Trophoblast cell (in vitro differentiated cells and primary cell): ENCODE results near the gene RPLP2.

Experiments used
- DNase-seq, 2 donors: peaks; one replicate each; pipeline ENCODE4 v3.0.0-alpha.2; 2016
- H2AFZ ChIP-seq: 2 replicates; pipeline ENCODE4 v1.6.1; 2013; ENCODE audit warnings: low read length, moderate library complexity, mild to moderate bottlenecking; ENCODE audit not compliant: insufficient read depth, poor library complexity
- H2AK5ac ChIP-seq: 2 replicates; pipeline ENCODE4 v1.6.1; 2013; ENCODE audit warnings: mild to moderate bottlenecking, low read length
- H2BK120ac ChIP-seq: 2 replicates; pipeline ENCODE4 v1.6.1; 2013; ENCODE audit warnings: low read length, mild to moderate bottlenecking, moderate library complexity; ENCODE audit not compliant: insufficient read depth, poor library complexity
- H2BK12ac ChIP-seq: 2 replicates; pipeline ENCODE4 v1.6.1; 2013; ENCODE audit warnings: mild to moderate bottlenecking, low read length, moderate library complexity
- H2BK5ac ChIP-seq: 2 replicates; pipeline ENCODE4 v1.6.1; 2013; ENCODE audit warnings: low read length, low read depth, moderate library complexity, mild to moderate bottlenecking; ENCODE audit not compliant: poor library complexity
- H3K14ac ChIP-seq: 2 replicates; pipeline ENCODE4 v1.6.1; 2013; ENCODE audit warnings: mild to moderate bottlenecking, low read length
- H3K18ac ChIP-seq: 2 replicates; pipeline ENCODE4 v1.6.1; 2013; ENCODE audit warnings: mild to moderate bottlenecking, low read length
- H3K23ac ChIP-seq: 2 replicates; pipeline ENCODE4 v1.6.1; 2013; ENCODE audit warnings: low read length
- H3K27ac ChIP-seq: 2 replicates; pipeline ENCODE4 v1.5.1; 2013; ENCODE audit warnings: low read depth, mild to moderate bottlenecking, inconsistent platforms, low read length, moderate library complexity
- H3K27me3 ChIP-seq: 2 replicates; pipeline ENCODE4 v1.6.1; 2013; ENCODE audit warnings: inconsistent platforms, mild to moderate bottlenecking, low read length, moderate library complexity; ENCODE audit not compliant: insufficient read depth
- H3K36me3 ChIP-seq, 2 experiments: 1 replicate in 1 of 2; 2 replicates in 1 of 2; pipeline ENCODE4 v1.6.1; 2013; ENCODE audit warnings: low read length in 2 of 2, mild to moderate bottlenecking in 2 of 2, moderate library complexity in 1 of 2; ENCODE audit not compliant: insufficient read depth in 2 of 2, control insufficient read depth in 1 of 2
- H3K4ac ChIP-seq: 2 replicates; pipeline ENCODE4 v1.6.1; 2013; ENCODE audit warnings: low read depth, mild to moderate bottlenecking, low read length, moderate library complexity
- H3K4me1 ChIP-seq, 2 experiments: 1 replicate in 1 of 2; 2 replicates in 1 of 2; pipeline ENCODE4 v1.6.1; 2013; ENCODE audit warnings: low read length in 2 of 2, mild to moderate bottlenecking in 2 of 2, moderate library complexity in 1 of 2; ENCODE audit not compliant: insufficient read depth in 2 of 2, control insufficient read depth in 1 of 2
- H3K4me2 ChIP-seq: 2 replicates; pipeline ENCODE4 v1.6.1; 2013; ENCODE audit warnings: inconsistent platforms, mild to moderate bottlenecking, low read length, moderate library complexity
- H3K4me3 ChIP-seq: 2 replicates; pipeline ENCODE4 v1.5.1; 2013; ENCODE audit warnings: mild to moderate bottlenecking, low read depth, low read length, inconsistent platforms
- H3K79me1 ChIP-seq: one replicate; pipeline ENCODE4 v1.6.1; 2013; ENCODE audit warnings: low read length
- H3K79me2 ChIP-seq: 2 replicates; pipeline ENCODE4 v1.6.1; 2013; ENCODE audit warnings: low read length, mild to moderate bottlenecking; ENCODE audit not compliant: control insufficient read depth, insufficient read depth, poor library complexity
- H3K9ac ChIP-seq: 2 replicates; pipeline ENCODE4 v1.6.1; 2013; ENCODE audit warnings: mild to moderate bottlenecking, low read length
- H3K9me3 ChIP-seq: 2 replicates; pipeline ENCODE4 v1.6.1; 2013; ENCODE audit warnings: low read depth, mild to moderate bottlenecking, control low read depth, inconsistent platforms, low read length; ENCODE audit not compliant: insufficient read depth
- H4K12ac ChIP-seq: 2 replicates; pipeline ENCODE4 v1.6.1; 2013; ENCODE audit warnings: low read depth, mild to moderate bottlenecking, low read length, moderate library complexity
- H4K8ac ChIP-seq: 2 replicates; pipeline ENCODE4 v1.6.1; 2013; ENCODE audit warnings: low read depth, mild to moderate bottlenecking, low read length, moderate library complexity
- H4K91ac ChIP-seq: one replicate; pipeline ENCODE4 v1.6.1; 2013; ENCODE audit warnings: low read depth, mild to moderate bottlenecking, low read length, moderate library complexity
- WGBS: extraction: QIAGEN DNeasy Blood & Tissue Kit; methylation state at CpG from one replicate; pipeline ENCODE4 v1.1.7; 2013; ENCODE audit warnings: missing lambda C conversion rate; ENCODE audit not compliant: insufficient read length, insufficient coverage; ENCODE audit errors: extremely low coverage; 5-methylcytosine and 5-hydroxymethylcytosine counted together

RPLP2 gene

GRCh38 chr11:844693-845644 is 35.2 kb downstream of the RPLP2 start:
- WGBS: no CpG with 5 or more reads among the region's 31 CpGs

GRCh38 chr11:845872-846495 is 36.2 kb downstream of the RPLP2 start:
- H3K18ac ChIP-seq: no peak overlapping the region
- H3K4me1 ChIP-seq: peaks cover 28 to 38% of the 10 kb centered on the region in 2 experiments
- H2BK12ac ChIP-seq: no peak overlapping the region
- H4K91ac ChIP-seq: no peak overlapping the region
- no peak overlapping the region for H4K8ac ChIP-seq
- no peak overlapping the region for H3K14ac ChIP-seq
- peaks cover 10% of the 10 kb centered on the region for H3K79me2 ChIP-seq
- H3K27ac ChIP-seq: no peak overlapping the region
- peaks cover 13% of the 10 kb centered on the region for H3K27me3 ChIP-seq
- H3K4ac ChIP-seq: no peak overlapping the region
- no peak overlapping the region for H3K4me3 ChIP-seq
- H2BK120ac ChIP-seq: no peak overlapping the region
- no peaks in the 10 kb centered on the region for H3K9me3 ChIP-seq
- H4K12ac ChIP-seq: no peak overlapping the region
- peak overlapping the region; percentile 41 for H2AK5ac ChIP-seq
- H3K36me3 ChIP-seq: peaks cover 2 to 4% of the 10 kb centered on the region in 2 experiments
- no peak overlapping the region for H3K23ac ChIP-seq
- no peak for DNase-seq
- no peak overlapping the region for H3K4me2 ChIP-seq
- H3K79me1 ChIP-seq: peaks cover 13% of the 10 kb centered on the region
- no peak overlapping the region for H2AFZ ChIP-seq
- H2BK5ac ChIP-seq: no peak overlapping the region
- no CpG with 5 or more reads among the region's 8 CpGs for WGBS
- H3K9ac ChIP-seq: no peak overlapping the region

More at GRCh38 chr11:844693-845644, 35.2 kb downstream of the RPLP2 start:
- H3K4me2 ChIP-seq: peak overlapping the region; percentile 88
- H3K27me3 ChIP-seq: peaks cover 3% of the 10 kb centered on the region
- H4K91ac ChIP-seq: peak overlapping the region; percentile 37
- H3K18ac ChIP-seq: peak overlapping the region; percentile 2
- H3K4ac ChIP-seq: no peak overlapping the region
- no peak overlapping the region for H2AFZ ChIP-seq
- DNase-seq: peak in 1 of 2 donors; percentile 31
- no peaks in the 10 kb centered on the region for H3K9me3 ChIP-seq
- H2BK12ac ChIP-seq: no peak overlapping the region
- no peak overlapping the region for H3K9ac ChIP-seq
- H2BK120ac ChIP-seq: no peak overlapping the region
- peaks cover 10% of the 10 kb centered on the region for H3K79me2 ChIP-seq
- no peak overlapping the region for H3K23ac ChIP-seq
- H4K12ac ChIP-seq: no peak overlapping the region
- peak overlapping the region; percentile 92 for H3K27ac ChIP-seq
- H3K4me1 ChIP-seq: peaks cover 23 to 35% of the 10 kb centered on the region in 2 experiments
- H3K4me3 ChIP-seq: no peak overlapping the region
- H4K8ac ChIP-seq: no peak overlapping the region
- H2AK5ac ChIP-seq: no peak overlapping the region
- H2BK5ac ChIP-seq: no peak overlapping the region
- H3K14ac ChIP-seq: no peak overlapping the region
- H3K79me1 ChIP-seq: peaks cover 13% of the 10 kb centered on the region
- peaks cover 12 to 14% of the 10 kb centered on the region in 2 experiments for H3K36me3 ChIP-seq

GRCh38 chr11:846496-847098 is 36.8 kb downstream of the RPLP2 start:
- no peak overlapping the region for H3K23ac ChIP-seq
- H2AK5ac ChIP-seq: no peak overlapping the region
- H3K4me3 ChIP-seq: no peak overlapping the region
- H3K14ac ChIP-seq: no peak overlapping the region
- H2BK120ac ChIP-seq: no peak overlapping the region
- no CpG with 5 or more reads among the region's 11 CpGs for WGBS
- no peak for DNase-seq
- H3K4me2 ChIP-seq: no peak overlapping the region
- H3K79me1 ChIP-seq: peaks cover 13% of the 10 kb centered on the region
- H4K91ac ChIP-seq: no peak overlapping the region
- H2BK12ac ChIP-seq: no peak overlapping the region
- peaks cover 7% of the 10 kb centered on the region for H3K79me2 ChIP-seq
- H3K27me3 ChIP-seq: peaks cover 14% of the 10 kb centered on the region
- no peak overlapping the region for H3K9ac ChIP-seq
- no peak overlapping the region for H3K18ac ChIP-seq
- no peak overlapping the region for H3K4ac ChIP-seq
- no peak overlapping the region for H4K8ac ChIP-seq
- no peaks in the 10 kb centered on the region for H3K9me3 ChIP-seq
- no peak overlapping the region for H3K27ac ChIP-seq
- no peaks in the 10 kb centered on the region for H3K36me3 ChIP-seq
- no peak overlapping the region for H2BK5ac ChIP-seq
- no peak overlapping the region for H4K12ac ChIP-seq
- no peak overlapping the region for H2AFZ ChIP-seq
- H3K4me1 ChIP-seq: peaks cover 24 to 33% of the 10 kb centered on the region in 2 experiments

- DNase-seq: no peak
- H4K91ac ChIP-seq: no peak overlapping the region
- no peak overlapping the region for H3K14ac ChIP-seq
- H3K79me2 ChIP-seq: no peaks in the 10 kb centered on the region
- no peak overlapping the region for H4K12ac ChIP-seq
- H3K23ac ChIP-seq: no peak overlapping the region
- H3K27ac ChIP-seq: no peak overlapping the region
- H3K4ac ChIP-seq: no peak overlapping the region
- H2AK5ac ChIP-seq: no peak overlapping the region
- peaks cover 14% of the 10 kb centered on the region for H3K27me3 ChIP-seq
- H3K18ac ChIP-seq: no peak overlapping the region
- no peak overlapping the region for H2BK120ac ChIP-seq
- H2BK12ac ChIP-seq: no peak overlapping the region
- peaks cover 8% of the 10 kb centered on the region for H3K79me1 ChIP-seq
- no CpG with 5 or more reads among the region's 18 CpGs for WGBS
- H2AFZ ChIP-seq: no peak overlapping the region
- H3K4me1 ChIP-seq: peaks cover 24 to 33% of the 10 kb centered on the region in 2 experiments
- H3K36me3 ChIP-seq: no peaks in the 10 kb centered on the region
- H4K8ac ChIP-seq: no peak overlapping the region
- no peak overlapping the region for H3K4me3 ChIP-seq
- H3K4me2 ChIP-seq: no peak overlapping the region
- no peak overlapping the region for H3K9ac ChIP-seq
- no peaks in the 10 kb centered on the region for H3K9me3 ChIP-seq
- no peak overlapping the region for H2BK5ac ChIP-seq
These were observed 38.1 kb downstream of the RPLP2 start for GRCh38 chr11:847876-848275.
